Esophagus squamous epithelium (tissue), 4 donors: ENCODE results near the gene FBXO8.

Experiments used
- CTCF ChIP-seq, 6 experiments: fragments of 450-650 bp in 4 of 6; fragments of 200-600 bp in 2 of 6; sonication (generic) in 2 of 6; IDR thresholded peaks; one replicate each; pipeline ENCODE4 v1.5.1; 2016 to 2019; ENCODE audit warnings: antibody characterized with exemption in 6 of 6, mild to moderate bottlenecking in 4 of 6, moderate library complexity in 4 of 6
- POLR2A ChIP-seq, 4 donors: fragments of 450-650 bp; IDR thresholded peaks; one replicate each; pipeline ENCODE4 v1.6.1; 2017; ENCODE audit warnings: antibody characterized with exemption in 4 of 4, mild to moderate bottlenecking in 4 of 4, moderate library complexity in 3 of 4

- TF ChIP-seq CTCF (IDR thresholded peaks at IDR 0.05) (no peak), POLR2A (IDR thresholded peaks at IDR 0.05) (no peak)
Measured at GRCh38 chr4:174201871-174202270, 81.6 kb downstream of the FBXO8 start.
